ENCODE measurements around the gene ZNF169. TPM values are rescaled to one million over a fixed set of nuclear protein-coding genes. Genes with fewer than 3 reads are reported as not detected.

The ZNF169 gene
- total and polyA plus RNA-seq, 2 donors (not counting 3 experiments of a cell fraction or from before 2014, with no cell fraction given): 5.4 to 7.7 TPM

- TF ChIP-seq, protein P1, sequence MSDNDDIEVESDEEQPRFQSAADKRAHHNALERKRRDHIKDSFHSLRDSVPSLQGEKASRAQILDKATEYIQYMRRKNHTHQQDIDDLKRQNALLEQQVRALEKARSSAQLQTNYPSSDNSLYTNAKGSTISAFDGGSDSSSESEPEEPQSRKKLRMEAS (IDR thresholded peaks at IDR 0.05; ENCODE audit: insufficient read depth, insufficient read length): no peak
- TF ChIP-seq POLR2A (IDR thresholded peaks at IDR 0.05; ENCODE audit: low read depth, low read length) (no peak), JUN (IDR thresholded peaks at IDR 0.05; ENCODE audit: borderline replicate concordance, insufficient read depth, insufficient read length, low read depth) (no peak), EZH2 (IDR thresholded peaks at IDR 0.05; ENCODE audit: borderline replicate concordance, low read depth, low read length, severe bottlenecking) (no peak), FOS (IDR thresholded peaks at IDR 0.05; ENCODE audit: borderline replicate concordance, insufficient read depth, low read length) (no peak), GATA2 (IDR thresholded peaks at IDR 0.05; ENCODE audit: insufficient read depth, insufficient read length, low read depth, low read length) (no peak)
- Histone ChIP-seq H3K79me2 (ENCODE audit: control insufficient read depth, insufficient read depth, low read length) (peaks cover 12% of the 10 kb centered on the region), H3K4me2 (ENCODE audit: insufficient read depth, low read length) (no peak overlapping the region), H3K36me3 (ENCODE audit: control insufficient read depth in 2 of 2, extremely low read depth in 1 of 2, insufficient read depth in 2 of 2, low read length in 2 of 2) (peaks cover 5 to 6% of the 10 kb centered on the region in 2 experiments), H4K20me1 (replicated peaks; ENCODE audit: control insufficient read depth, extremely low read depth, insufficient read depth, low read length) (no peaks in the 10 kb centered on the region), H3K27me3 (ENCODE audit: control insufficient read depth in 2 of 2, insufficient read depth in 2 of 2, low read length in 2 of 2) (no peaks in the 10 kb centered on the region), H3K9me1 (replicated peaks; ENCODE audit: control insufficient read depth, extremely low read depth, insufficient read depth, low read length) (no peaks in the 10 kb centered on the region), H3K4me1 (ENCODE audit: control insufficient read depth, extremely low read depth, insufficient read depth, low read length) (peaks cover 8% of the 10 kb centered on the region), H3K9me3 (replicated peaks; ENCODE audit: control insufficient read depth, insufficient read depth, low read length) (no peaks in the 10 kb centered on the region), H2AFZ (ENCODE audit: low read depth, low read length) (no peak overlapping the region), H3K27ac (ENCODE audit: insufficient read depth, low read depth, low read length) (peak overlapping the region; percentile 49), H3K4me3 (replicated peaks in 1 of 3; ENCODE audit: insufficient read depth in 1 of 3, low read depth in 1 of 3, low read length in 3 of 3) (no peak overlapping the region), H3K9ac (replicated peaks; ENCODE audit: extremely low read depth, insufficient read depth, low read length) (no peak overlapping the region)
- no peak for DNase-seq (ENCODE audit: low read depth, low spot score)
- BruUV-seq (replicated peaks): no TSS peak
- ChIA-PET POLR2A (no interaction called here), CTCF (no interaction called here)
- intact Hi-C loops (cut with micrococcal nuclease): no loop called here
- dilution Hi-C loops (cut with MboI; ENCODE audit: extremely low pct_ligation_motif_present, low sequenced_read_pairs): no loop called here
- no peak for FAIRE-seq
Observed at GRCh38 chr9:94277885-94278536, 18.9 kb downstream of the ZNF169 start.

- Histone ChIP-seq H3K4me2 (ENCODE audit: insufficient read depth, low read length) (no peak overlapping the region), H3K27ac (ENCODE audit: insufficient read depth, low read depth, low read length) (no peak overlapping the region), H2AFZ (ENCODE audit: low read depth, low read length) (no peak overlapping the region), H3K9ac (replicated peaks; ENCODE audit: extremely low read depth, insufficient read depth, low read length) (no peak overlapping the region), H3K9me1 (replicated peaks; ENCODE audit: control insufficient read depth, extremely low read depth, insufficient read depth, low read length) (no peaks in the 10 kb centered on the region), H3K27me3 (ENCODE audit: control insufficient read depth in 2 of 2, insufficient read depth in 2 of 2, low read length in 2 of 2) (no peaks in the 10 kb centered on the region), H3K4me1 (ENCODE audit: control insufficient read depth, extremely low read depth, insufficient read depth, low read length) (peaks cover 8% of the 10 kb centered on the region), H4K20me1 (replicated peaks; ENCODE audit: control insufficient read depth, extremely low read depth, insufficient read depth, low read length) (no peaks in the 10 kb centered on the region), H3K79me2 (ENCODE audit: control insufficient read depth, insufficient read depth, low read length) (peaks cover 2% of the 10 kb centered on the region), H3K36me3 (ENCODE audit: control insufficient read depth in 2 of 2, extremely low read depth in 1 of 2, insufficient read depth in 2 of 2, low read length in 2 of 2) (peaks cover 5 to 6% of the 10 kb centered on the region in 2 experiments), H3K4me3 (replicated peaks in 1 of 3; ENCODE audit: insufficient read depth in 1 of 3, low read depth in 1 of 3, low read length in 3 of 3) (no peak overlapping the region), H3K9me3 (replicated peaks; ENCODE audit: control insufficient read depth, insufficient read depth, low read length) (no peaks in the 10 kb centered on the region)
- ChIA-PET POLR2A (no interaction called here), CTCF (no interaction called here)
- FAIRE-seq: no peak
- intact Hi-C loops (cut with micrococcal nuclease) (no loop called here), dilution Hi-C loops (cut with MboI; ENCODE audit: extremely low pct_ligation_motif_present, low sequenced_read_pairs) (no loop called here)
- no peak for DNase-seq (ENCODE audit: low read depth, low spot score)
- BruUV-seq (replicated peaks): no TSS peak
- no peak for TF ChIP-seq JUN (IDR thresholded peaks at IDR 0.05; ENCODE audit: borderline replicate concordance, insufficient read depth, insufficient read length, low read depth)
- TF ChIP-seq POLR2A (IDR thresholded peaks at IDR 0.05; ENCODE audit: low read depth, low read length): no peak
- TF ChIP-seq CTCF (IDR thresholded peaks at IDR 0.05; ENCODE audit: extremely low read depth in 1 of 2, insufficient read depth in 1 of 2, low read depth in 1 of 2, low read length in 2 of 2): no peak
- TF ChIP-seq, protein P1 (IDR thresholded peaks at IDR 0.05; ENCODE audit: insufficient read depth, insufficient read length): no peak
- TF ChIP-seq EZH2 (IDR thresholded peaks at IDR 0.05; ENCODE audit: borderline replicate concordance, low read depth, low read length, severe bottlenecking): no peak
- no peak for TF ChIP-seq POLR2AphosphoS5 (IDR thresholded peaks at IDR 0.05; ENCODE audit: insufficient read depth, low read depth, low read length)
- TF ChIP-seq MYC (IDR thresholded peaks at IDR 0.05; ENCODE audit: low read depth, low read length): no peak
- TF ChIP-seq GATA2 (IDR thresholded peaks at IDR 0.05; ENCODE audit: insufficient read depth, insufficient read length, low read depth, low read length): no peak
- TF ChIP-seq FOS (IDR thresholded peaks at IDR 0.05; ENCODE audit: borderline replicate concordance, insufficient read depth, low read length): no peak
Observed at GRCh38 chr9:94280409-94280989, 21.4 kb downstream of the ZNF169 start.

Data from endothelial cell of umbilical vein (primary cell).